Astrocyte (in vitro differentiated cells and primary cell): ENCODE results near the gene BCL7A. TPM values are rescaled to one million over a fixed set of nuclear protein-coding genes. Genes with fewer than 3 reads are reported as not detected.

Experiments
- DNase-seq: peaks from one replicate; pipeline ENCODE4 v3.0.0-alpha.2; 2010; ENCODE audit warnings: low read depth
- FAIRE-seq: peaks from 2 replicates; lab custom pipeline; 2011; peaks lifted over from hg19 to GRCh38; lab: Jason Lieb, UNC
- H2AFZ ChIP-seq: 2 replicates; pipeline ENCODE4 v1.6.0; 2012; ENCODE audit warnings: low read depth, low read length, inconsistent platforms
- H3K27ac ChIP-seq: 2 replicates; pipeline ENCODE4 v1.5.1; 2011; ENCODE audit warnings: low read depth, low read length, inconsistent platforms
- H3K27me3 ChIP-seq: 2 replicates; pipeline ENCODE4 v1.6.0; 2011; ENCODE audit warnings: low read length, inconsistent platforms; ENCODE audit not compliant: insufficient read depth
- H3K36me3 ChIP-seq: 2 replicates; pipeline ENCODE4 v1.5.1; 2011; ENCODE audit warnings: low read length, inconsistent platforms; ENCODE audit not compliant: insufficient read depth
- H3K4me1 ChIP-seq: 2 replicates; pipeline ENCODE4 v1.5.1; 2011; ENCODE audit warnings: low read length, inconsistent platforms; ENCODE audit not compliant: insufficient read depth
- H3K4me2 ChIP-seq: 2 replicates; pipeline ENCODE4 v1.6.0; 2012; ENCODE audit warnings: low read length, inconsistent platforms
- H3K4me3 ChIP-seq: 2 replicates; pipeline ENCODE4 v1.5.1; 2011; ENCODE audit warnings: low read depth, mild to moderate bottlenecking, low read length, inconsistent platforms; ENCODE audit not compliant: insufficient read depth
- H3K79me2 ChIP-seq: 2 replicates; pipeline ENCODE4 v1.6.0; 2012; ENCODE audit warnings: mild to moderate bottlenecking, low read length, inconsistent platforms; ENCODE audit not compliant: insufficient read depth
- H3K9ac ChIP-seq: 2 replicates; pipeline ENCODE4 v1.6.0; 2012; ENCODE audit warnings: mild to moderate bottlenecking, low read length, inconsistent platforms
- H3K9me3 ChIP-seq: 2 replicates; pipeline ENCODE4 v1.5.1; 2012; ENCODE audit warnings: low read depth, mild to moderate bottlenecking, low read length, inconsistent platforms; ENCODE audit not compliant: insufficient read depth
- H4K20me1 ChIP-seq: 2 replicates; pipeline ENCODE4 v1.6.0; 2012; ENCODE audit warnings: low read length, inconsistent platforms; ENCODE audit not compliant: insufficient read depth
- H3K27ac Mint-ChIP-seq: one replicate; pipeline ENCODE4 v1.8.0; 2021; ENCODE audit warnings: mild to moderate bottlenecking, mixed read lengths; ENCODE audit not compliant: unreplicated experiment
- H3K27me3 Mint-ChIP-seq: one replicate; pipeline ENCODE4 v1.8.0; 2021; ENCODE audit warnings: low read depth, mixed read lengths; ENCODE audit not compliant: unreplicated experiment
- H3K36me3 Mint-ChIP-seq: one replicate; pipeline ENCODE4 v1.8.0; 2021; ENCODE audit warnings: low read depth, mixed read lengths; ENCODE audit not compliant: unreplicated experiment
- H3K4me1 Mint-ChIP-seq: one replicate; pipeline ENCODE4 v1.8.0; 2021; ENCODE audit warnings: low read depth, mixed read lengths; ENCODE audit not compliant: unreplicated experiment
- H3K4me3 Mint-ChIP-seq: one replicate; pipeline ENCODE4 v1.8.0; 2021; ENCODE audit warnings: mild to moderate bottlenecking, moderate library complexity, mixed read lengths; ENCODE audit not compliant: unreplicated experiment
- H3K9me3 Mint-ChIP-seq: one replicate; pipeline ENCODE4 v1.8.0; 2021; ENCODE audit warnings: mild to moderate bottlenecking, mixed read lengths; ENCODE audit not compliant: unreplicated experiment
- EZH2 ChIP-seq: IDR thresholded peaks from 2 replicates; pipeline ENCODE4 v1.6.1; 2012; ENCODE audit warnings: mild to moderate bottlenecking, low read length, inconsistent platforms; ENCODE audit not compliant: insufficient read depth
- total RNA-seq: library from RNA; stranded (reverse); gene quantifications from 2 replicates; pipeline ENCODE4 v1.2.1, GENCODE V29; 2021
- TF ChIP-seq, protein P1 (sequence below): IDR thresholded peaks from 2 replicates; pipeline ENCODE4 v1.5.1; 2011; ENCODE audit warnings: low read depth, mild to moderate bottlenecking, inconsistent platforms, low read length, moderate library complexity; ENCODE audit not compliant: insufficient read depth

BCL7A gene
- total RNA-seq, 1 donor from 2014 or later = 9.6 TPM

DNA sequence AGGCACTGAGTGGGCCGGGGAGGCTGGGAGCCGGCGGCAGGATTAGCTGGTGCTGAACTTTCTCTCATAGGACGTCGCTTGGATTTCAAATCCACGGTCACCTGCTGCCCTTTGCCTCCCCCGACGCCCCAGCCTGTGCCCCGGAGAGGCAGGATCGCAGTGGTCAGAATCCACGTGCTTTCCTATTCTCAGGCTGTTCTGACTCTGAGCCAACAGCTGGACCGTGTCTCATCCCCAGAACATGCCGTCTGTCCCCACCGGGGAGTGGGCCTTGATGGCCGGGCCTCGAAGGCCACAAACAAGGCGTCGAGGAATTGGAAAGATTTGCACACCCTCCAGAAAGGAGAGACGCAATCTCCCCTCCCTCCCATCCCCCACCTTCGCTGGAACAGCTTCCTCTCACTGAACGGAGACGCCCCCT, 38.4 kb downstream of the BCL7A start:
- H3K27ac Mint-ChIP-seq = no peak overlapping the region
- no peak for FAIRE-seq

GRCh38 chr12:122061253-122061652, 39.6 kb downstream of the BCL7A start:
- no peaks in the 10 kb centered on the region for H3K9me3 ChIP-seq
- TF ChIP-seq, protein P1, sequence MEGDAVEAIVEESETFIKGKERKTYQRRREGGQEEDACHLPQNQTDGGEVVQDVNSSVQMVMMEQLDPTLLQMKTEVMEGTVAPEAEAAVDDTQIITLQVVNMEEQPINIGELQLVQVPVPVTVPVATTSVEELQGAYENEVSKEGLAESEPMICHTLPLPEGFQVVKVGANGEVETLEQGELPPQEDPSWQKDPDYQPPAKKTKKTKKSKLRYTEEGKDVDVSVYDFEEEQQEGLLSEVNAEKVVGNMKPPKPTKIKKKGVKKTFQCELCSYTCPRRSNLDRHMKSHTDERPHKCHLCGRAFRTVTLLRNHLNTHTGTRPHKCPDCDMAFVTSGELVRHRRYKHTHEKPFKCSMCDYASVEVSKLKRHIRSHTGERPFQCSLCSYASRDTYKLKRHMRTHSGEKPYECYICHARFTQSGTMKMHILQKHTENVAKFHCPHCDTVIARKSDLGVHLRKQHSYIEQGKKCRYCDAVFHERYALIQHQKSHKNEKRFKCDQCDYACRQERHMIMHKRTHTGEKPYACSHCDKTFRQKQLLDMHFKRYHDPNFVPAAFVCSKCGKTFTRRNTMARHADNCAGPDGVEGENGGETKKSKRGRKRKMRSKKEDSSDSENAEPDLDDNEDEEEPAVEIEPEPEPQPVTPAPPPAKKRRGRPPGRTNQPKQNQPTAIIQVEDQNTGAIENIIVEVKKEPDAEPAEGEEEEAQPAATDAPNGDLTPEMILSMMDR = no peak
- no peak for TF ChIP-seq EZH2
- no peak overlapping the region for H2AFZ ChIP-seq
- H3K4me3 Mint-ChIP-seq = no peak overlapping the region
- H3K79me2 ChIP-seq = no peaks in the 10 kb centered on the region
- no peaks in the 10 kb centered on the region for H3K9me3 Mint-ChIP-seq
- no peaks in the 10 kb centered on the region for H4K20me1 ChIP-seq
- DNase-seq = no peak
- H3K27ac ChIP-seq = no peak overlapping the region
- peaks cover 26% of the 10 kb centered on the region for H3K36me3 Mint-ChIP-seq
- H3K4me1 Mint-ChIP-seq = peaks cover 25% of the 10 kb centered on the region
- H3K4me1 ChIP-seq = peaks cover 29% of the 10 kb centered on the region
- no peak for FAIRE-seq
- H3K36me3 ChIP-seq = no peaks in the 10 kb centered on the region
- no peak overlapping the region for H3K4me3 ChIP-seq
- H3K27ac Mint-ChIP-seq = no peak overlapping the region
- H3K4me2 ChIP-seq = no peak overlapping the region
- H3K27me3 Mint-ChIP-seq = no peaks in the 10 kb centered on the region
- H3K27me3 ChIP-seq = no peaks in the 10 kb centered on the region
- no peak overlapping the region for H3K9ac ChIP-seq

More for the DNA sequence above, 38.4 kb downstream of the BCL7A start:
- no peak overlapping the region for H3K4me3 ChIP-seq
- no peaks in the 10 kb centered on the region for H4K20me1 ChIP-seq
- peaks cover 25% of the 10 kb centered on the region for H3K4me1 ChIP-seq
- H3K9me3 ChIP-seq = no peaks in the 10 kb centered on the region
- no peak overlapping the region for H3K27ac ChIP-seq
- H2AFZ ChIP-seq = no peak overlapping the region
- Mint-ChIP-seq H3K4me1 (peaks cover 25% of the 10 kb centered on the region), H3K4me3 (no peak overlapping the region), H3K36me3 (peaks cover 26% of the 10 kb centered on the region), H3K27me3 (no peaks in the 10 kb centered on the region), H3K9me3 (no peaks in the 10 kb centered on the region)
- H3K79me2 ChIP-seq = no peaks in the 10 kb centered on the region
- H3K4me2 ChIP-seq = no peak overlapping the region
- H3K9ac ChIP-seq = no peak overlapping the region
- H3K36me3 ChIP-seq = no peaks in the 10 kb centered on the region
- H3K27me3 ChIP-seq = no peaks in the 10 kb centered on the region
- no peak for DNase-seq
- TF ChIP-seq EZH2 = no peak
- TF ChIP-seq, protein P1 = no peak

GRCh38 chr12:122062832-122063693, 41.4 kb downstream of the BCL7A start:
- FAIRE-seq (no peak), DNase-seq (peak; percentile 47)
- no peak for TF ChIP-seq EZH2
- TF ChIP-seq, protein P1 = no peak
- H4K20me1 ChIP-seq = peaks cover under 1% of the 10 kb centered on the region
- H3K4me1 ChIP-seq = peaks cover 34% of the 10 kb centered on the region
- H3K36me3 ChIP-seq = no peaks in the 10 kb centered on the region
- no peak overlapping the region for H3K4me3 ChIP-seq
- Mint-ChIP-seq H3K27me3 (no peaks in the 10 kb centered on the region), H3K4me1 (peaks cover 19% of the 10 kb centered on the region), H3K27ac (peak overlapping the region; percentile 85), H3K4me3 (no peak overlapping the region), H3K9me3 (no peaks in the 10 kb centered on the region), H3K36me3 (peaks cover 17% of the 10 kb centered on the region)
- H3K27ac ChIP-seq = peak overlapping the region; percentile 38
- H3K9me3 ChIP-seq = no peaks in the 10 kb centered on the region
- peak overlapping the region; percentile 67 for H2AFZ ChIP-seq
- peak overlapping the region; percentile 57 for H3K9ac ChIP-seq
- H3K27me3 ChIP-seq = no peaks in the 10 kb centered on the region
- H3K4me2 ChIP-seq = peak overlapping the region; percentile 67
- H3K79me2 ChIP-seq = no peaks in the 10 kb centered on the region
